HUES48 (cell line): ENCODE data around the gene ABHD2.

Experiments
- H3K27ac ChIP-seq: one replicate; pipeline ENCODE4 v1.7.0; 2013; ENCODE audit warnings: low read depth, low read length, inconsistent platforms
- H3K27me3 ChIP-seq: 2 replicates; pipeline ENCODE4 v1.6.1; 2013; ENCODE audit warnings: mild to moderate bottlenecking, low read length; ENCODE audit not compliant: control insufficient read depth, insufficient read depth
- H3K36me3 ChIP-seq: 2 replicates; pipeline ENCODE4 v1.6.1; 2013; ENCODE audit warnings: low read length; ENCODE audit not compliant: control insufficient read depth, insufficient read depth
- H3K4me1 ChIP-seq: 2 replicates; pipeline ENCODE4 v1.6.1; 2013; ENCODE audit warnings: mild to moderate bottlenecking, low read length; ENCODE audit not compliant: control insufficient read depth, insufficient read depth
- H3K4me3 ChIP-seq: 2 replicates; pipeline ENCODE4 v1.5.1; 2013; ENCODE audit warnings: mild to moderate bottlenecking, low read depth, low read length
- H3K9ac ChIP-seq: 2 replicates; pipeline ENCODE4 v1.6.1; 2013; ENCODE audit warnings: mild to moderate bottlenecking, low read depth, low read length, moderate library complexity
- H3K9me3 ChIP-seq: 2 replicates; pipeline ENCODE4 v1.6.1; 2013; ENCODE audit warnings: low read length; ENCODE audit not compliant: control insufficient read depth, insufficient read depth

ABHD2 gene

GRCh38 chr15:89101302-89102193 is 13.3 kb downstream of the ABHD2 start:
- H3K4me1 ChIP-seq: no peaks in the 10 kb centered on the region; the same call in 1 of the 2 replicates
- H3K4me3 ChIP-seq: no peak overlapping the region
- no peaks in the 10 kb centered on the region for H3K36me3 ChIP-seq
- no peak overlapping the region for H3K9ac ChIP-seq
- no peaks in the 10 kb centered on the region for H3K9me3 ChIP-seq
- no peak overlapping the region for H3K27ac ChIP-seq
- H3K27me3 ChIP-seq: no peaks in the 10 kb centered on the region

GRCh38 chr15:89103481-89104171 is 15.4 kb downstream of the ABHD2 start:
- H3K27ac ChIP-seq: no peak overlapping the region
- no peaks in the 10 kb centered on the region; the same call in 1 of the 2 replicates for H3K4me1 ChIP-seq

GRCh38 chr15:89104172-89104564 is 15.9 kb downstream of the ABHD2 start:
- no peak overlapping the region for H3K9ac ChIP-seq
- no peaks in the 10 kb centered on the region; the same call in 1 of the 2 replicates for H3K4me1 ChIP-seq
- H3K27me3 ChIP-seq: no peaks in the 10 kb centered on the region
- H3K27ac ChIP-seq: no peak overlapping the region
- no peaks in the 10 kb centered on the region for H3K9me3 ChIP-seq
- no peak overlapping the region for H3K4me3 ChIP-seq
- no peaks in the 10 kb centered on the region for H3K36me3 ChIP-seq

More at GRCh38 chr15:89103481-89104171, 15.4 kb downstream of the ABHD2 start:
- no peaks in the 10 kb centered on the region for H3K9me3 ChIP-seq
- H3K36me3 ChIP-seq: no peaks in the 10 kb centered on the region
- H3K27me3 ChIP-seq: no peaks in the 10 kb centered on the region
- H3K4me3 ChIP-seq: no peak overlapping the region
- no peak overlapping the region for H3K9ac ChIP-seq

GRCh38 chr15:89105147-89105546 is 16.9 kb downstream of the ABHD2 start:
- Histone ChIP-seq H3K36me3 (no peaks in the 10 kb centered on the region), H3K9me3 (no peaks in the 10 kb centered on the region), H3K27me3 (no peaks in the 10 kb centered on the region), H3K9ac (no peak overlapping the region), H3K4me1 (no peaks in the 10 kb centered on the region; the same call in 1 of the 2 replicates), H3K27ac (no peak overlapping the region), H3K4me3 (no peak overlapping the region)

- Histone ChIP-seq H3K36me3 (no peaks in the 10 kb centered on the region), H3K4me3 (no peak overlapping the region), H3K9me3 (no peaks in the 10 kb centered on the region), H3K4me1 (peaks cover under 1% of the 10 kb centered on the region), H3K27ac (no peak overlapping the region), H3K9ac (no peak overlapping the region), H3K27me3 (no peaks in the 10 kb centered on the region)
Measured at GRCh38 chr15:89106200-89106599, 17.9 kb downstream of the ABHD2 start.

GRCh38 chr15:89107984-89108383 is 19.7 kb downstream of the ABHD2 start:
- Histone ChIP-seq H3K27ac (no peak overlapping the region), H3K9ac (no peak overlapping the region), H3K4me3 (no peak overlapping the region), H3K36me3 (no peaks in the 10 kb centered on the region), H3K9me3 (no peaks in the 10 kb centered on the region), H3K4me1 (peaks cover 10% of the 10 kb centered on the region; the same call in 1 of the 2 replicates), H3K27me3 (no peaks in the 10 kb centered on the region)

GRCh38 chr15:89108835-89109234 is 20.6 kb downstream of the ABHD2 start:
- H3K4me1 ChIP-seq: peaks cover 11% of the 10 kb centered on the region; the same call in 1 of the 2 replicates
- no peaks in the 10 kb centered on the region for H3K27me3 ChIP-seq
- no peak overlapping the region for H3K27ac ChIP-seq
- H3K9me3 ChIP-seq: no peaks in the 10 kb centered on the region
- no peak overlapping the region for H3K9ac ChIP-seq
- H3K36me3 ChIP-seq: no peaks in the 10 kb centered on the region
- H3K4me3 ChIP-seq: no peak overlapping the region

- Histone ChIP-seq H3K27ac (no peak overlapping the region), H3K4me3 (no peak overlapping the region), H3K36me3 (no peaks in the 10 kb centered on the region), H3K9me3 (no peaks in the 10 kb centered on the region), H3K4me1 (peaks cover 11% of the 10 kb centered on the region; the same call in 1 of the 2 replicates), H3K9ac (no peak overlapping the region), H3K27me3 (no peaks in the 10 kb centered on the region)
Measured at GRCh38 chr15:89109238-89109637, 21.0 kb downstream of the ABHD2 start.

GRCh38 chr15:89110060-89110459 is 21.8 kb downstream of the ABHD2 start:
- no peaks in the 10 kb centered on the region for H3K27me3 ChIP-seq
- H3K4me3 ChIP-seq: no peak overlapping the region
- no peaks in the 10 kb centered on the region for H3K36me3 ChIP-seq
- H3K9me3 ChIP-seq: no peaks in the 10 kb centered on the region
- no peak overlapping the region for H3K9ac ChIP-seq
- peaks cover 16% of the 10 kb centered on the region; the same call in 1 of the 2 replicates for H3K4me1 ChIP-seq
- H3K27ac ChIP-seq: no peak overlapping the region

GRCh38 chr15:89111352-89111751 is 23.1 kb downstream of the ABHD2 start:
- H3K4me3 ChIP-seq: no peak overlapping the region
- H3K27ac ChIP-seq: no peak overlapping the region
- peaks cover 27% of the 10 kb centered on the region for H3K4me1 ChIP-seq
- no peaks in the 10 kb centered on the region for H3K27me3 ChIP-seq
- H3K36me3 ChIP-seq: peaks cover under 1% of the 10 kb centered on the region
- H3K9ac ChIP-seq: no peak overlapping the region
- no peaks in the 10 kb centered on the region for H3K9me3 ChIP-seq

GRCh38 chr15:89111961-89112340 is 23.7 kb downstream of the ABHD2 start:
- Histone ChIP-seq H3K9me3 (no peaks in the 10 kb centered on the region), H3K4me3 (no peak overlapping the region), H3K9ac (no peak overlapping the region), H3K27me3 (no peaks in the 10 kb centered on the region), H3K4me1 (peaks cover 28% of the 10 kb centered on the region), H3K36me3 (peaks cover 6% of the 10 kb centered on the region), H3K27ac (no peak overlapping the region)
